ENCODE results near the gene SORL1. TPM values are rescaled to one million over a fixed set of nuclear protein-coding genes. Genes with fewer than 3 reads are reported as not detected.
"Not testable (repeated sequence)": the region's sequence is repeated elsewhere in the genome, so short reads cannot be mapped to it uniquely, and the experiment has no call there.

Gene SORL1
- total RNA-seq, 2 donors from 2014 or later, result 66.1 to 121 TPM

DNA sequence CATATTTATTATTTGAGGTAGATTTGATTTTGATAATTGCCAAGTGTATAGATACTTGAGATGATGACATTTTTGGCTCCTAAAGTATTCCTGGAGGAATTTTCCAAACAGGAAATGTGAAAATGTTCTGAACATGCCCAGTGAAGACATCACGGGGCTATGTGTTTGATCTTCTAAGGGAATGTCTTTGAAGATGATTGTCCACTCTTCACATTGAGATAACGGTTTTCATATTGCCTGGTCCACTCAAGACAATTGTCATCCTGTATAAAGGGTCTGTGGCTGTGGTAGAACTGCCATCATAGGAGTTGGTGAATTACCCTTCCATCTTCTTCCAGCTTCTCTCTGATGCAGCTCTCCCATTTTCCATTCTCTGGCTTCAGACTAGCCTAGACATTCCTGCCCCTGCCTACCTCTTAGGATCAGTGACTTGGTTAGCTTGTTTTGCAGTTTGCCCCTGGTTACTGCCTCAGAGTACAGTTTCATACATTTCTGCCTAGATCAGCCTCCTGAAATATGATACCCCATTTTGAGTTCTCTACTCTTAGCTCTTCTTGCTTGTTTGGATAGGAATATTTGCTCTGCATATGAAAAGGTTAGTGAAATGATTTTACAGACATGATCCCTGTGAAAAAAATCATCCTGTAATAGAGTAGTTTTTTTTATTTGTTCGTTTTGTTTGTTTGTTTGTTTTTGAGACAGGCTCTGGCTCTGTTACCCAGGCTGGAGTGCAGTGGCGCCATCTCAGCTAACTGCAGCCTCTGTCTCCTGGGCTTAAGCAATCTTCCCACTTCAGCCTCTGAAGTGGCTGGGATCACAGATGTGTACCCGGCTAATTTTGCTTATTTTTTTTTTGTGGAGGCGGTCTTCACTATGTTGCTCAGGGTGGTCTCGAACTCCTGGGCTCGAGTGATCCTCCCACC lies 112.0 kb downstream of the SORL1 start:
- Histone ChIP-seq H3K27me3 (no peaks in the 10 kb centered on the region), H3K9ac (ENCODE audit: low read depth in 2 of 2, low read length in 2 of 2) (no peak overlapping the region), H3K9me3 (no peaks in the 10 kb centered on the region), H3K27ac (no peak overlapping the region), H3K36me3 (no peaks in the 10 kb centered on the region), H3K4me3 (no peak overlapping the region), H3K4me1 (no peaks in the 10 kb centered on the region)
- DNase-seq, result no peak
- intact Hi-C loops (cut with DNase I), result no loop called here
- TF ChIP-seq, protein P1, sequence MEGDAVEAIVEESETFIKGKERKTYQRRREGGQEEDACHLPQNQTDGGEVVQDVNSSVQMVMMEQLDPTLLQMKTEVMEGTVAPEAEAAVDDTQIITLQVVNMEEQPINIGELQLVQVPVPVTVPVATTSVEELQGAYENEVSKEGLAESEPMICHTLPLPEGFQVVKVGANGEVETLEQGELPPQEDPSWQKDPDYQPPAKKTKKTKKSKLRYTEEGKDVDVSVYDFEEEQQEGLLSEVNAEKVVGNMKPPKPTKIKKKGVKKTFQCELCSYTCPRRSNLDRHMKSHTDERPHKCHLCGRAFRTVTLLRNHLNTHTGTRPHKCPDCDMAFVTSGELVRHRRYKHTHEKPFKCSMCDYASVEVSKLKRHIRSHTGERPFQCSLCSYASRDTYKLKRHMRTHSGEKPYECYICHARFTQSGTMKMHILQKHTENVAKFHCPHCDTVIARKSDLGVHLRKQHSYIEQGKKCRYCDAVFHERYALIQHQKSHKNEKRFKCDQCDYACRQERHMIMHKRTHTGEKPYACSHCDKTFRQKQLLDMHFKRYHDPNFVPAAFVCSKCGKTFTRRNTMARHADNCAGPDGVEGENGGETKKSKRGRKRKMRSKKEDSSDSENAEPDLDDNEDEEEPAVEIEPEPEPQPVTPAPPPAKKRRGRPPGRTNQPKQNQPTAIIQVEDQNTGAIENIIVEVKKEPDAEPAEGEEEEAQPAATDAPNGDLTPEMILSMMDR (IDR thresholded peaks at IDR 0.05), result no peak

DNA sequence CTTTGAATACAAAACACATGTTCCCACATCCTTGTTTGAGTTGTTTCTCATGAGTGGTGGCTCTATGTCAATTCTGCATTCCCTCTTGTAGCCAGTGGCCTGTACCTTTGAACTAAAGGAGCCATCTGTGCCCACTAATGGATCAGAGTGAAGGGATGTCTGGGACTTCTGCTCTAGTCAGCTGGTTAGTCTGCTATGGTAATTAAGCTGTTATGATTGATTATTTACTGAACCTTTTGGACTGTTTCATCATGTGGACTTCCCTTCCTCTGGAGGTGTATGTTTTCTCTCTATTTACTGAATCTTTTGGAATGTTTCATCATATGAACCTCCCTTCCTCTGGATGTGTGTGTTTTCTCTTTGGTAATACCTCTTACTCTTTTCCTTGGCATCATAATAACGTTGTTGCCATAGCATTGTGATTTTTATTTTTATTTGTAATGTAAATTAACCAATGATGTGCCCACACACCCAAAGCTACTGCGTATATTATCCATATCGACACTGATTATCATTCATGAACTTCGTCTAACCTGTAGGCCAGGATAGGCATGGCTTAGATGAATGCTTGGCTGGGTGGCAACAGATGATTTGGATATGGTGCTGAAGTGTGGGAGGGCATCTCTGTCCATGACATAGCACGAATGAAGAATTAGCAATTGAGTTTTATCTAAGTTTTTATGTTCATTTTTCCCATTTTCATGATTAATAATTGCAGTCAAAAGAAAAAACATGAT lies 113.0 kb downstream of the SORL1 start:
- H3K4me3 ChIP-seq, result no peak overlapping the region
- TF ChIP-seq, protein P1 (IDR thresholded peaks at IDR 0.05), result no peak
- H3K27ac ChIP-seq, result no peak overlapping the region
- intact Hi-C loops (cut with DNase I), result no loop called here
- H3K9me3 ChIP-seq, result no peaks in the 10 kb centered on the region
- no peak overlapping the region for H3K9ac ChIP-seq (ENCODE audit: low read depth in 2 of 2, low read length in 2 of 2)
- H3K27me3 ChIP-seq, result no peaks in the 10 kb centered on the region
- no peaks in the 10 kb centered on the region for H3K4me1 ChIP-seq
- no peaks in the 10 kb centered on the region for H3K36me3 ChIP-seq
- DNase-seq, result no peak

DNA sequence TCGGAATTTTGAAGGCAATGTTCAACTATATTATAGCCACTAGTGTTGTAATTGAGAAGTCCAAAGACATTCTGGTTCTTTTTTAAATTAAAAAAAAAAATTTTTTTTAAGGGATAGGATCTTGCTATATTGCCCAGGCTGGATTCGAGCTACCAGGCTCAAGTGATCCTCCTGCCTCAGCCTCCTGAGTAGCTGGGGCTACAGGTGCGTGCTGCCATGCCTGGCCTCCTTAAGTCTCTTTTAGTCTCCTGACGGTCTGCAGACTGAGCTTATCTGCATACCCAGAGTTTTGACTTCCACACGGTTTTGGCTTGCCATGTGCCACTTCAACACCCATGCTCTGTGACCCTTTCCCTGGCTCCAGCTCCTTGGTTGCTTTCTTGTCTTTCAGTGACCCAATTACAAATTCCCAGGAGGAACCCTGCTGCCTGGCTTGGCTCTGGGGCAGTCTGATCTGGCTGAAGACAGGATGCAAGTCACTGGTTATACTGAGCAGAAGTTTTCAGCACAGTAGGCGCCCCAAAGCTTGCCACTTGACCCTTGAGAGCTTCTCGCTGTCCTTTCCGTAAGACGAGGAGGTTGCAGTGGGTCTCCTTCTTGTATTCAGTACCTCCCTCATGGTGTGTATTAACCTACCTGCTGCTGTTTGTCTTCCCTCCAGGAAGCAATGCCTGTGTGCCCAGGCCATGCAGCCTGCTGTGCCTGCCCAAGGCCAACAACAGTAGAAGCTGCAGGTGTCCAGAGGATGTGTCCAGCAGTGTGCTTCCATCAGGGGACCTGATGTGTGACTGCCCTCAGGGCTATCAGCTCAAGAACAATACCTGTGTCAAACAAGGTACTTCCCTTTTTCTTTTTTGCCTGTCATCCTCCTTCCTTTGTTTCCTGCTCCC lies 114.4 kb downstream of the SORL1 start:
- intact Hi-C loops (cut with DNase I), result no loop called here
- Histone ChIP-seq H3K9me3 (no peaks in the 10 kb centered on the region), H3K27ac (no peak overlapping the region), H3K4me1 (no peaks in the 10 kb centered on the region), H3K9ac (ENCODE audit: low read depth in 2 of 2, low read length in 2 of 2) (no peak overlapping the region), H3K36me3 (no peaks in the 10 kb centered on the region), H3K4me3 (no peak overlapping the region), H3K27me3 (no peaks in the 10 kb centered on the region)
- TF ChIP-seq, protein P1 (IDR thresholded peaks at IDR 0.05), result no peak
- DNase-seq, result no peak

DNA sequence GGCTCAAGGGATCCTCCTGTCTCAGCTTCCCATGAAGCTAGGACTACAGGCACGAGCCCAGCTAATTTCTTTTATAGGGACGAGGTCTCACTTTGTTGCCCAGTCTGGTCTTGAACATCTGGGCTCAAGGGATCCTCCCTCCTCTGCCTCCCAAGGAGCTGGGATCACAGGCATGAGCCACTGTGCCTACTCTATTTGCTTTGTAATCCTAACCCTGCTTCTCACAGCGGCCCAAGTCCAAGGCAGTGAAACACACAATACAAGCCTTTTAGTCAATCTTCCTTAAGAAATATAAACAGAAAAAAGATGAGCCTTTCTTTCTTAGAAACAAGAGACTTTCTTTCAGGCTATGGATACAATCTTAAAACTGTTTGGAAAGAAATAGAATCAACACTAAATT lies 115.9 kb downstream of the SORL1 start:
- Histone ChIP-seq H3K9me3 (no peaks in the 10 kb centered on the region), H3K27ac (no peak overlapping the region), H3K4me3 (no peak overlapping the region), H3K27me3 (no peaks in the 10 kb centered on the region), H3K9ac (ENCODE audit: low read depth in 2 of 2, low read length in 2 of 2) (no peak overlapping the region), H3K4me1 (no peaks in the 10 kb centered on the region), H3K36me3 (no peaks in the 10 kb centered on the region)
- no peak for DNase-seq
- TF ChIP-seq, protein P1 (IDR thresholded peaks at IDR 0.05), result no peak
- intact Hi-C loops (cut with DNase I), result no loop called here

DNA sequence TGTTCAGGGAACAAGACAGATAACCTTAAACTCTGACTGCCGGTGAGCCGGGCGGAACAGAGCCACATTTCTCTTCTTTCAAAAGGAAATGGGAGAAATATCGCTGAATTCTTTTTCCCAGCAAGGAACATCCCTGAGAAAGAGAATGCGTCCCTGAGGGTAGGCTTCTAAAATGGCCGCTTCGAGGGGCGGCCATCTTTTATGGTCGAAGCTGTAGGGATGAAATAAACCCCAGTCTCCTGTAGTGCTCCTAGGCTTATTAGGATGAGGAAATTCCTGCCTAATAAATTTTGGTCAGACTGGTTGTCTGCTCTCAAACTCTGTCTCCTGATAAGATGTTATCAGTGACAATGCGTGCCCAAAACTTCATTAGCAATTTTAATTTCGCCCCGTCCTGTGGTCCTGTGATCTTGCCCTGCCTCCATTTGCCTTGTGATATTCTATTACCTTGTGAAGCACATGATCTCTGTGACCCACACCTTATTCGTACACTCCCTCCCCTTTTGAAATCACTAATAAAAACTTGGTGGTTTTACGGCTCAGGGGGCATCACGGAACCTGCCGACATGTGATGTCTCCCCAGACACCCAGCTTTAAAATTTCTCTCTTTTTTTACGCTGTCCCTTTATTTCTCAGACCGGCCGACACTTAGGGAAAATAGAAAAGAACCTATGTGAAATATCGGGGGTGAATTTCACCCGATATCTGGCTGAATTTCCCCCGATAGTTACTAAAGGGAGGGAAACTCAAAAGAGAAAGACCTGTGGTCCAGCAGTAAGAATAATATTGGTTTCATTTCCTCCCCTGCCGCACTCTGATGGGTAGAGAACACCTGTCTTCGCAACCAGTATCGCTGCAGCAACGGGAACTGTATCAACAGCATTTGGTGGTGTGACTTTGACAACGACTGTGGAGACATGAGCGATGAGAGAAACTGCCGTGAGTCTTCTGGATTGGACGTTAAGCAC lies 117.5 kb downstream of the SORL1 start:
- H3K27ac ChIP-seq; H3K4me3 ChIP-seq; H3K36me3 ChIP-seq; intact Hi-C loops (cut with DNase I); H3K9ac ChIP-seq (ENCODE audit: low read depth in 2 of 2, low read length in 2 of 2); H3K9me3 ChIP-seq; DNase-seq; H3K27me3 ChIP-seq; H3K4me1 ChIP-seq: not testable (repeated sequence)

All from colonic mucosa (tissue), 4 donors.